ENCODE results near the gene KBTBD2. TPM values are rescaled to one million over a fixed set of nuclear protein-coding genes. Genes with fewer than 3 reads are reported as not detected.
"Not testable (repeated sequence)": the region's sequence is repeated elsewhere in the genome, so short reads cannot be mapped to it uniquely, and the experiment has no call there.

The KBTBD2 gene
- total and polyA plus RNA-seq, 2 donors (not counting 1 experiment from before 2014, with no cell fraction given): 38.9 to 62.1 TPM

DNA sequence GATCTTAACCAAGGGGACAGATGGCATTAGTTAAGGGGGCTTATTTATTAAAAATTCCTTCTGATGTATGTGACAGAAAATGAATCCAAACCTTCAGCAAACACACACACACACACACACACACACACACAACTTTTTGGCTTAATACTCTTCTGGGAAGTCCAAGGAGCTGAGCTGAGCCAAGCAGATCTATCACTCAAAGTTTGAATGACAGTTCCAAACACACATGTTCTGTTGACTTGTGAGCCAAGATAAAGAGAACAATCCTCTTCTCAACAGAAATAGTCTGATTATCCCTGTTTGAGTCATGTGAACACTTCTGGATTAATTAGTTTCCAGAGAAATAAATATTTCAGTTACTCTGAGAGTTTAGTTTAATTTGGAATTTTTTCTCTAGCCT is 31.5 kb downstream of the KBTBD2 start:
- TF ChIP-seq CTCF (IDR thresholded peaks at IDR 0.05) (no peak), EZH2 (IDR thresholded peaks at IDR 0.05; ENCODE audit: borderline replicate concordance, insufficient read depth, low read depth, low read length, poor library complexity, severe bottlenecking) (no peak)
- H3K27ac ChIP-seq (ENCODE audit: low read length in 2 of 2): no peak overlapping the region
- peaks cover 2% of the 10 kb centered on the region for H3K4me1 Mint-ChIP-seq
- no peaks in the 10 kb centered on the region for H3K36me3 ChIP-seq (replicated peaks in 1 of 2; ENCODE audit: control extremely low read depth in 1 of 2, control insufficient read depth in 1 of 2, extremely low read depth in 1 of 2, insufficient read depth in 2 of 2, low read length in 1 of 2)
- DNase-seq (no peak), ATAC-seq (ENCODE audit: low read depth) (no peak)
- H4K20me1 ChIP-seq (ENCODE audit: control insufficient read depth, insufficient read depth, low read length, poor library complexity, severe bottlenecking): no peaks in the 10 kb centered on the region
- no peak overlapping the region for H2AFZ ChIP-seq (ENCODE audit: insufficient read depth, low read depth, low read length, poor library complexity, severe bottlenecking)
- H3K9ac ChIP-seq (ENCODE audit: low read length): no peak overlapping the region
- peaks cover 6% of the 10 kb centered on the region for H3K27me3 Mint-ChIP-seq
- no peaks in the 10 kb centered on the region for H3K27me3 ChIP-seq (replicated peaks in 1 of 4; ENCODE audit: control extremely low read depth in 1 of 4, control insufficient read depth in 3 of 4, insufficient read depth in 4 of 4, low read length in 3 of 4)
- H3K4me1 ChIP-seq (ENCODE audit: control insufficient read depth in 2 of 2, insufficient read depth in 2 of 2, low read length in 2 of 2): no peaks in the 10 kb centered on the region
- no peak overlapping the region for H3K4me3 ChIP-seq (ENCODE audit: control extremely low read depth in 1 of 5, extremely low read depth in 1 of 5, insufficient read depth in 1 of 5, low read depth in 2 of 5, low read length in 4 of 5)
- H3K4me2 ChIP-seq (replicated peaks; ENCODE audit: low read depth, low read length, poor library complexity, severe bottlenecking): no peak overlapping the region
- no peaks in the 10 kb centered on the region for H3K79me2 ChIP-seq (ENCODE audit: control insufficient read depth, insufficient read depth, low read length)
- H3K4me3 Mint-ChIP-seq: no peak overlapping the region
- CTCF ChIA-PET: interaction anchor here (1.2 kb wide), 1 partner anchor 14 kb away, joined by 4 read pairs; no protein-coding TSS in a partner anchor
- H3K9me3 ChIP-seq (ENCODE audit: control extremely low read depth in 1 of 3, control insufficient read depth in 2 of 3, insufficient read depth in 1 of 3, low read length in 2 of 3): peaks cover 0 to 6% (median under 1%) of the 10 kb centered on the region in 3 donors
- intact Hi-C loops (cut with micrococcal nuclease): no loop called here
- H3K9me3 Mint-ChIP-seq (ENCODE audit: insufficient read depth): peaks cover 2% of the 10 kb centered on the region
- POLR2A ChIA-PET: no interaction called here
- no peak overlapping the region for H3K27ac Mint-ChIP-seq

GRCh38 chr7:32858648-32859047 is 32.9 kb downstream of the KBTBD2 start:
- CTCF ChIA-PET: interaction anchor here (1.0 kb wide), 1 partner anchor 12 kb away, joined by 8 read pairs; no protein-coding TSS in a partner anchor
- DNase-seq (no peak), ATAC-seq (ENCODE audit: low read depth) (no peak)
- Histone ChIP-seq H2AFZ (ENCODE audit: insufficient read depth, low read depth, low read length, poor library complexity, severe bottlenecking) (no peak overlapping the region), H3K79me2 (ENCODE audit: control insufficient read depth, insufficient read depth, low read length) (no peaks in the 10 kb centered on the region), H3K4me1 (ENCODE audit: control insufficient read depth in 2 of 2, insufficient read depth in 2 of 2, low read length in 2 of 2) (no peaks in the 10 kb centered on the region), H3K9ac (ENCODE audit: low read length) (no peak overlapping the region), H3K9me3 (ENCODE audit: control extremely low read depth in 1 of 3, control insufficient read depth in 2 of 3, insufficient read depth in 1 of 3, low read length in 2 of 3) (no peaks in the 10 kb centered on the region), H3K4me3 (ENCODE audit: control extremely low read depth in 1 of 5, extremely low read depth in 1 of 5, insufficient read depth in 1 of 5, low read depth in 2 of 5, low read length in 4 of 5) (no peak overlapping the region), H3K27me3 (replicated peaks in 1 of 4; ENCODE audit: control extremely low read depth in 1 of 4, control insufficient read depth in 3 of 4, insufficient read depth in 4 of 4, low read length in 3 of 4) (peaks cover 0 to 2% (median 1%) of the 10 kb centered on the region in 4 experiments), H3K36me3 (replicated peaks in 1 of 2; ENCODE audit: control extremely low read depth in 1 of 2, control insufficient read depth in 1 of 2, extremely low read depth in 1 of 2, insufficient read depth in 2 of 2, low read length in 1 of 2) (no peaks in the 10 kb centered on the region), H3K4me2 (replicated peaks; ENCODE audit: low read depth, low read length, poor library complexity, severe bottlenecking) (no peak overlapping the region), H3K27ac (ENCODE audit: low read length in 2 of 2) (no peak overlapping the region), H4K20me1 (ENCODE audit: control insufficient read depth, insufficient read depth, low read length, poor library complexity, severe bottlenecking) (no peaks in the 10 kb centered on the region)
- Mint-ChIP-seq H3K4me3 (no peak overlapping the region), H3K4me1 (peaks cover under 1% of the 10 kb centered on the region), H3K9me3 (ENCODE audit: insufficient read depth) (no peaks in the 10 kb centered on the region), H3K27me3 (peaks cover 16% of the 10 kb centered on the region), H3K27ac (no peak overlapping the region)
- no peak for TF ChIP-seq EZH2 (IDR thresholded peaks at IDR 0.05; ENCODE audit: borderline replicate concordance, insufficient read depth, low read depth, low read length, poor library complexity, severe bottlenecking)
- TF ChIP-seq CTCF (IDR thresholded peaks at IDR 0.05): no peak
- POLR2A ChIA-PET: no interaction called here
- intact Hi-C loops (cut with micrococcal nuclease): no loop called here
- WGBS (ENCODE audit: insufficient coverage): no CpG with 5 or more reads among the region's 1 CpG

DNA sequence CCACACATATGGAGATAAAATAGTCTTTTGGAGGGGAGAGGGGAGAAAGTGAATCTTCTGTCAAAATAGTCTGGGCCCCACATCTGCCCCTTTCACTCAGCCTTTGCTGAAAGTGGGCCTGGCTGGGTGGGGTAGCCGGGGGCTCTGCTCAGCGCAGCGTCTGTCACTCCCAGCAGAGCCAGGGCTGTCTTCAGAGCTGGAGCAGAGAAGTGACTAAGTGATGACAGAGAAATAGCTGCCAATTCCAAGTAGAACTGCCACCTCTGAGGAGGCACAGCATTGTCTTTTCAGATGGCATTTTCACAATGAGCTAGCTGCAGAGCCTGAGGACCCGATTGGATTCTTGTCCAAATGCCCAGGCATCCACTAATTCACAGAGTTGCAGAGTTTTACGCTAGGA is 34.5 kb downstream of the KBTBD2 start:
- H3K4me3 ChIP-seq (ENCODE audit: control extremely low read depth in 1 of 5, extremely low read depth in 1 of 5, insufficient read depth in 1 of 5, low read depth in 2 of 5, low read length in 4 of 5); DNase-seq; H3K27ac Mint-ChIP-seq; H3K4me1 Mint-ChIP-seq; H3K4me3 Mint-ChIP-seq; H4K20me1 ChIP-seq (ENCODE audit: control insufficient read depth, insufficient read depth, low read length, poor library complexity, severe bottlenecking); H3K27ac ChIP-seq (ENCODE audit: low read length in 2 of 2); POLR2A ChIA-PET; intact Hi-C loops (cut with micrococcal nuclease); H3K9me3 ChIP-seq (ENCODE audit: control extremely low read depth in 1 of 3, control insufficient read depth in 2 of 3, insufficient read depth in 1 of 3, low read length in 2 of 3); H2AFZ ChIP-seq (ENCODE audit: insufficient read depth, low read depth, low read length, poor library complexity, severe bottlenecking); H3K36me3 ChIP-seq (replicated peaks in 1 of 2; ENCODE audit: control extremely low read depth in 1 of 2, control insufficient read depth in 1 of 2, extremely low read depth in 1 of 2, insufficient read depth in 2 of 2, low read length in 1 of 2); H3K9ac ChIP-seq (ENCODE audit: low read length); H3K79me2 ChIP-seq (ENCODE audit: control insufficient read depth, insufficient read depth, low read length); H3K27me3 ChIP-seq (replicated peaks in 1 of 4; ENCODE audit: control extremely low read depth in 1 of 4, control insufficient read depth in 3 of 4, insufficient read depth in 4 of 4, low read length in 3 of 4); H3K4me1 ChIP-seq (ENCODE audit: control insufficient read depth in 2 of 2, insufficient read depth in 2 of 2, low read length in 2 of 2); H3K4me2 ChIP-seq (replicated peaks; ENCODE audit: low read depth, low read length, poor library complexity, severe bottlenecking); ATAC-seq (ENCODE audit: low read depth); CTCF ChIA-PET; H3K9me3 Mint-ChIP-seq (ENCODE audit: insufficient read depth): not testable (repeated sequence)
- whole genome bisulfite sequencing (ENCODE audit: insufficient coverage): no CpG with 5 or more reads among the region's 5 CpGs
- H3K27me3 Mint-ChIP-seq: peaks cover 23% of the 10 kb centered on the region

Measured in B cell (primary cell).